RWPE1 (cell line): ENCODE data around the gene NAPA.
A peak's percentile ranks its signal among the peaks of the same experiment; 100 is the strongest.

Experiments
- CTCF ChIA-PET: fragments of 350-600 bp; sonication (Branson Sonifier 250); formaldehyde crosslinking; extraction: SDS; loops from one replicate; lab custom pipeline; 2021; lab: Yijun Ruan, JAX
- POLR2A ChIA-PET: fragments of 400-600 bp; formaldehyde crosslinking; extraction: SDS; loops from one replicate; lab custom pipeline; 2020; ENCODE audit warnings: antibody characterized with exemption; ENCODE audit not compliant: low non-redundant PET; lab: Yijun Ruan, JAX
- DNase-seq: peaks from one replicate; pipeline ENCODE4 v3.0.0; 2012; ENCODE audit warnings: low spot score
- H3K27ac ChIP-seq: fragments of 450-650 bp; 2 replicates; pipeline ENCODE4 v1.5.1; 2017
- TF ChIP-seq, protein P1 (sequence below): fragments of 450-650 bp; conservative IDR thresholded peaks from 2 replicates; pipeline ENCODE4 v1.5.1; 2017; ENCODE audit warnings: low read depth, mild to moderate bottlenecking

Gene NAPA

DNA sequence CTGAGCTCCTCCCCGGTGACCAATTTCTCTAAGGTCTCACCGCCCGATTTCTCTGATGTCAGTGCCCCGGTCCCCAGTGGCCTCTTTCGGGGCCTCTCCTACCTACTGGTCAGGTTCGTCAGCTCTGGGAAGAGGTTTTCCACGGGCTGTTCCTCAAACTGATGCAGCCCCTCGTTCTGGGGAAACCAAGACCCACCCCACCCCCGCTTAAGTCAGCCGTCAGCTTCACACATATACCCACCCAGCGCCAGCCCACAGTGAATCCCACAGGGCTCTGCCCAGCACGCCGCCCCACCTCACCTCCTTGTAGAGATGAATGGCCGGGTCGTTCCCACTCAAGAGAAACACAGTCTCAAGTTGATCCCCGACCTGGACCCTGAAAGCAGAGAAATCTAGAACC lies 34.2 kb downstream of the NAPA start:
- DNase-seq: no peak
- ChIA-PET CTCF (interaction anchor here (0.7 to 1.8 kb wide), 2 partner anchors 131 to 217 kb away, joined by 3 to 6 read pairs; partner anchors contain the start of gene DHX34), POLR2A (no interaction called here)
- H3K27ac ChIP-seq: no peak overlapping the region
- TF ChIP-seq, protein P1, sequence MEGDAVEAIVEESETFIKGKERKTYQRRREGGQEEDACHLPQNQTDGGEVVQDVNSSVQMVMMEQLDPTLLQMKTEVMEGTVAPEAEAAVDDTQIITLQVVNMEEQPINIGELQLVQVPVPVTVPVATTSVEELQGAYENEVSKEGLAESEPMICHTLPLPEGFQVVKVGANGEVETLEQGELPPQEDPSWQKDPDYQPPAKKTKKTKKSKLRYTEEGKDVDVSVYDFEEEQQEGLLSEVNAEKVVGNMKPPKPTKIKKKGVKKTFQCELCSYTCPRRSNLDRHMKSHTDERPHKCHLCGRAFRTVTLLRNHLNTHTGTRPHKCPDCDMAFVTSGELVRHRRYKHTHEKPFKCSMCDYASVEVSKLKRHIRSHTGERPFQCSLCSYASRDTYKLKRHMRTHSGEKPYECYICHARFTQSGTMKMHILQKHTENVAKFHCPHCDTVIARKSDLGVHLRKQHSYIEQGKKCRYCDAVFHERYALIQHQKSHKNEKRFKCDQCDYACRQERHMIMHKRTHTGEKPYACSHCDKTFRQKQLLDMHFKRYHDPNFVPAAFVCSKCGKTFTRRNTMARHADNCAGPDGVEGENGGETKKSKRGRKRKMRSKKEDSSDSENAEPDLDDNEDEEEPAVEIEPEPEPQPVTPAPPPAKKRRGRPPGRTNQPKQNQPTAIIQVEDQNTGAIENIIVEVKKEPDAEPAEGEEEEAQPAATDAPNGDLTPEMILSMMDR: no peak

DNA sequence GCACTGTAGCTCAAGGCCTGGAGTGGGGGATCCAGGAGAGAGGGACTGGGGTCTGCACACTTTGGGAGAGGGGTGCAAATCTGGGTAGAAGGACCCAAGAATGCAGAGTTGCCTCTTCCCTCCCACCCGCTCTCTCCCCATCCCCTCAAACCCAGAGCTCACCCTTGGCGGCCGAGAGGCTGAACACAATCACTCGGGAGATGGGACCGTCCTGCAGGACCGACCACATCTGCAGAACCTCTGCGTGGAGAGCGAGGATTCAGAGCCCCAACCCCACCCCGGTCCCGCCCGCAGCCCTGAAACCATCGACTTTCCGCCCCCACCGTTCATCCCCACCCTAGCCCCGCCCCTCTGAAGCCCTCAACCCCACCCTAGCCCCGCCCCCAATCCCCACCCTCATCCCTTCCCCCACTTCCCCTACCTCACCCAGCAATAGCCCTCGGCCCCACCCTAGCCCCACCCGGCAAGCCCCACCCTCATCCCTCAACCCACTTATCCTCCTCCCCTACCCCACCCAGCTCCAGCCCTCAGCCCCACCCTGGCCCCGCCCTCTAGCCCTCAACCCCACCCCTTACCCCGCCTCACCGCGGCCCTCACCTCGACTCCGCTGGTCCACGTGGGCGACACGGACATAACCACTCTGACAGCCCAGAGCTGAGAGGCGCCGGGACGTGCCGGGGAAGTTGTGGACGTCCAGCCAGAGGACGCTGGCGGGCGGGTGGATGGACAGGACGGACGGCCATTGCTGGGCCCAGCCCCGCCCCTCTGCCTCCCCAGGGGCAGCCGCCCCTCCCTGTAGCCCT lies 35.0 kb downstream of the NAPA start:
- ChIA-PET CTCF (interaction anchor here (0.7 to 1.8 kb wide), 3 partner anchors 43 to 218 kb away, joined by 3 to 9 read pairs (median 6); partner anchors contain the start of gene DHX34), POLR2A (no interaction called here)
- TF ChIP-seq, protein P1: no peak
- H3K27ac ChIP-seq: no peak overlapping the region
- no peak for DNase-seq

DNA sequence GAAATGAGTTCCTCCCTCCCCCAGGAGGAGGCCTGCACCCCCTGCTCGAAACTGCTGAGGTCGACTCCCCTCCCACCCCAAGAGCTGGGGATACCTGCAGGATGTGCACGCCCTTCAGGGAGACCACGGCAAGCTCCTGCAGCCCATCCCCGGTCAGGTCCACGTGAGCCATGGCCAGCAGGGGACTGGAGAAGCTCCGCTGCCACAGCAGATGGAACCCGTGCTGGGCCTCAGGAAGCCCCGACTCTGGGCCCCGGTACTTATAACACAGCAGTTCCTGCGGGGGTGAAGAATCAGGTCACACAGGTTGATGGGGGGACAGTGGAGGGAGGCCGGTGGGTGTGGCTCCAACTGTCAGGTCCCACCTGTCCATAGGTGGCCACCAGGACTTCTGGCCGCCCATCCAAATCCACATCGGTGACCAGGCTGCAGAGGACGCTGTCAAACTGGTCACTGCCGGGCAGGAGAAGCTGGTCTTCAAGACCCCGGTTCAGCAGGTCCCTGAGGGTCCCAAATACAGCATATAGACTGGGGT lies 38.4 kb downstream of the NAPA start:
- no peak overlapping the region for H3K27ac ChIP-seq
- ChIA-PET CTCF (interaction anchor here (0.6 kb wide), 1 partner anchor 98 kb away, joined by 5 read pairs; no protein-coding TSS in a partner anchor), POLR2A (no interaction called here)
- TF ChIP-seq, protein P1: no peak
- no peak for DNase-seq

DNA sequence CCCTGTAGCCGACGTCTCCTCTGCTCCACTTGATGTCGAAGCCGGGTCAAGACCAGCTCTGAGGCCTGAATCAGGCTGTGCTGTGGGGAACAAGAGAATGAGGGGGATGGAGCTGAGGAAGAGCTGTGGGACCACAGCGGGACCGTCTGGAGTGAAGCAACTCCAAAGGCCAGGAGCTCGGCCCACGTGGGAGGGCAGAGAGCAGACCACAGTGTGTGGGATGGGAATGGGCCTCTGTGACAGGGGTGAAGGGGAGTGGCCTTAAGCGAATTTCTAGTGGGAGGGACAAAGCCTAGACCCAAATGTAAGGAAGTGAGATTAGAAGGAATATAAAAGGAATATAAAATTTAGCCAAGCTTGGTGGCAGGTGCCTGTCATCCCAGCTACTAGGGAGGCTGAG lies 39.4 kb downstream of the NAPA start:
- POLR2A ChIA-PET: no interaction called here
- no peak overlapping the region for H3K27ac ChIP-seq
- CTCF ChIA-PET: interaction anchor here (0.5 to 0.9 kb wide), 3 partner anchors 9 to 231 kb away, joined by 4 to 5 read pairs (median 5); partner anchors contain the start of gene KPTN
- TF ChIP-seq, protein P1: no peak
- DNase-seq: no peak

DNA sequence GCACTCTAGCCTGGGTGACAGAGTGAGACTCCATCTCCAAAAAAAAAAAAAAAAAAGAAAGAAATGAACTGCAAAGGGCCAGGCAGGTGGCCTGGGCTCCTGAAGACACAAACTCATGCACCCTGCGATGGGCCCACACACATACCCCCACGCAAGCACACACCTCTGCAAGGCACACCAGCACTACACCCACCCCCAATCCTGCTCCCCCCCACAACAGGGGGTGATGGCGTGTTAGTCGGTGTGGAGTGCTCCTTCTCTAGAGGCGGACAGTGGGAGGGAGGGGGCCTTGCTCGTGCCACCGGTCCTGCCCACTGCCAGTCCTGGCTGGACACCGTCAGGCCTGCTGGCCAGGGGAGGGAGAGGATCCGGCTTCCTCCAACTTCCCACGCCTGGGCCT lies 41.5 kb downstream of the NAPA start:
- no peak for DNase-seq
- TF ChIP-seq, protein P1: no peak
- ChIA-PET CTCF (interaction anchor here (2.1 kb wide), 1 partner anchor 11 kb away, joined by 6 read pairs; the partner anchor contains the start of gene KPTN), POLR2A (no interaction called here)
- no peak overlapping the region for H3K27ac ChIP-seq

DNA sequence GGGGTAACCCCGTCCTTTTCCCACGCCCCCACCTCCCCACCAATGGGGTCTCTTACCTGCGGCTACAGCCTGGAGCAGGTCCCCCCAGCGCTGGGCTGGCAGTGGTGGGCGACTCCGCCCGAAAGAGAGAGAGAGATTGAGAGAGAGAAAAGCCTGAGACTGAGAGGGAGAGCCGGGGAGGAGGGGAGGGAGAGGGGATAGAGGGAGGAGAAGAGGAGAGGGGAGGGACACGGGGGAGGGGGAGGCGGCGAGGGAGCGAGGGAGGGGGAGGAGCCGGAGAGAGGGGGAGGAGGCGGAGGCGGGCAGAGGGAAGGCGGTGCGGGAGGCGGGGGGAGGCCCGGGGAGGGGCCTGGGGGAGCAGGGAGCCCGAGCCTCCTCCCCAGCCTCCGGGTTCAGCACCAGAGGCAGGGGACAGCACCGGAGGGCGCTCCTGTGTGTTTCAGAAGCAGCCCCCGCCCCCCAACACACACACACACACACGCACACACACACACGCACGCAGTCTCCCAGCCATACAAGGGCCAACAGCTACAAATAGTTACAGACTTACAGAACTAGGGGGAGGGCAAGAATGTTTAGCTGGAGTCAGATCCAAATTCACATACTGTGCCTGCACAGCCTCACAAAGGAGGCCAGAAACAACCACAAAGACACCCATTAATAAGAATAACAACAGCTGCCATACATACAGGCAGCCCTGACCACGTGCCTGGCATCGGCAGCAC lies 43.0 kb downstream of the NAPA start, which contains the start of gene SLC8A2:
Gene SLC8A2, minus strand, starts transcription at position 161 of the 725 bp plus-strand sequence. CDS start 5,490 bp downstream, outside the sequence.
- DNase-seq: peak; percentile 66
- ChIA-PET POLR2A (no interaction called here), CTCF (interaction anchor here (2.1 kb wide), 1 partner anchor 12 kb away, joined by 6 read pairs; the partner anchor contains the start of gene KPTN)

More for the DNA sequence above, 43.0 kb downstream of the NAPA start, which contains the start of gene SLC8A2:
- H3K27ac ChIP-seq: no peak within 1 kb of the TSS
- TF ChIP-seq, protein P1: no peak
